Stomach (tissue), 9 donors: ENCODE measurements around the gene USHBP1. TPM values are rescaled to one million over a fixed set of nuclear protein-coding genes. Genes with fewer than 3 reads are reported as not detected.
A peak's percentile ranks its signal among the peaks of the same experiment; 100 is the strongest.

Experiments used
- DNase-seq, 2 donors: peaks; one replicate each; pipeline versions ENCODE4 v3.0.0 to v3.0.0-alpha.2; 2013 to 2019
- H3K27ac ChIP-seq, 5 donors: fragments of 200-600 bp in 4 of 5; sonication (generic) in 4 of 5; one replicate each; pipeline ENCODE4 v1.5.1; 2013 to 2019; ENCODE audit warnings: mild to moderate bottlenecking in 1 of 5, moderate library complexity in 1 of 5
- H3K27me3 ChIP-seq, 3 donors: fragments of 200-600 bp; sonication (generic); one replicate each; pipeline ENCODE4 v1.5.1; 2017 to 2019; ENCODE audit warnings: mixed run types in 1 of 3
- H3K36me3 ChIP-seq, 4 donors: fragments of 200-600 bp; sonication (generic); 1 replicate in 3 of 4; 2 replicates in 1 of 4; pipeline ENCODE4 v1.5.1; 2016 to 2019
- H3K4me1 ChIP-seq, 4 donors: fragments of 200-600 bp; sonication (generic); one replicate each; pipeline ENCODE4 v1.5.1; 2016 to 2019
- H3K4me3 ChIP-seq, 4 donors: fragments of 200-600 bp; sonication (generic) in 3 of 4; one replicate each; pipeline ENCODE4 v1.5.1; 2016 to 2019; ENCODE audit warnings: mild to moderate bottlenecking in 1 of 4
- H3K9me3 ChIP-seq, 4 donors: fragments of 200-600 bp; sonication (generic); one replicate each; pipeline ENCODE4 v1.5.1; 2016 to 2019
- CTCF ChIP-seq, 7 experiments: fragments of 450-650 bp in 4 of 7; fragments of 200-600 bp in 3 of 7; sonication (generic) in 3 of 7; IDR thresholded peaks; one replicate each; pipeline ENCODE4 v1.5.1; 2016 to 2019; ENCODE audit warnings: antibody characterized with exemption in 7 of 7, control low read depth in 2 of 7, mild to moderate bottlenecking in 1 of 7
- EP300 ChIP-seq: sonication (generic); formaldehyde crosslinking; IDR thresholded peaks from one replicate; pipeline ENCODE4 v1.6.1; 2017; ENCODE audit warnings: antibody characterized with exemption
- POLR2A ChIP-seq, 4 donors: fragments of 450-650 bp; IDR thresholded peaks; one replicate each; pipeline ENCODE4 v1.6.1; 2016; ENCODE audit warnings: antibody characterized with exemption in 4 of 4, control low read depth in 2 of 4, mild to moderate bottlenecking in 1 of 4, moderate library complexity in 1 of 4
- POLR2AphosphoS5 ChIP-seq, 3 donors: sonication (generic); formaldehyde crosslinking; IDR thresholded peaks; one replicate each; pipeline ENCODE4 v1.6.1; 2016; ENCODE audit warnings: antibody characterized with exemption in 3 of 3
- WGBS, 5 donors: extraction: QIAGEN DNeasy Blood & Tissue Kit in 3 of 5; methylation state at CpG; one replicate each; pipeline versions ENCODE4 v1.1.5 to v1.1.7; 2013 to 2018; 5-methylcytosine and 5-hydroxymethylcytosine counted together
- intact Hi-C: fragments of 100-400 bp; cut with DNase I; formaldehyde crosslinking; loops from one replicate; pipeline ENCODE4 v1.15.1; 2023; ENCODE audit warnings: low total_unique reads
- polyA plus RNA-seq, 3 donors: library from polyadenylated mRNA; stranded (reverse); fragments of 200-250 nt; gene quantifications; one replicate each; pipeline ENCODE4 v1.2.3, GENCODE V29; 2013
- total RNA-seq, 5 donors: library from RNA; depleted of rRNA; stranded (reverse); fragments of >200 nt; gene quantifications; one replicate each; pipeline versions ENCODE4 v1.1.0 to v1.2.3, GENCODE V29; 2014 to 2016
- donor health status: healthy with polysubstance abuse.
- donor health status: Bipolar disorder and iron deficiency.
- donor health status: healthy.

The USHBP1 gene
- total and polyA plus RNA-seq, 8 donors: 2.1 to 7.7 (median 3.8) TPM; not detected in 2

- intact Hi-C loops: no loop called here
- H3K36me3 ChIP-seq: peaks cover 12 to 42% (median 41%) of the 10 kb centered on the region in 4 donors
- WGBS, 5 donors: 64 to 84% (median 74%) methylated on average over 11 to 13 of the region's 13 CpGs
- H3K4me1 ChIP-seq: peaks cover 12 to 23% (median 23%) of the 10 kb centered on the region in 4 donors
- no peak for DNase-seq
- no peaks in the 10 kb centered on the region for H3K27me3 ChIP-seq
- TF ChIP-seq EP300 (no peak), POLR2A (IDR thresholded peaks at IDR 0.05) (no peak), POLR2AphosphoS5 (IDR thresholded peaks at IDR 0.05) (no peak), CTCF (IDR thresholded peaks at IDR 0.05) (no peak)
- H3K9me3 ChIP-seq: no peaks in the 10 kb centered on the region
- peak overlapping the region in 3 of 5 donors; percentile 9 to 93 (median 93) for H3K27ac ChIP-seq
- H3K4me3 ChIP-seq: no peak overlapping the region
Observed at GRCh38 chr19:17227798-17228367, 36.7 kb downstream of the USHBP1 start.

- 0 to 1% (median 1%) methylated on average over 13 to 90 of the region's 90 CpGs for WGBS, 5 donors
- Histone ChIP-seq H3K27me3 (no peaks in the 10 kb centered on the region), H3K9me3 (no peaks in the 10 kb centered on the region), H3K36me3 (peaks cover 0 to 26% (median 25%) of the 10 kb centered on the region in 4 donors), H3K4me1 (peaks cover 12 to 23% (median 21%) of the 10 kb centered on the region in 4 donors), H3K4me3 (peak within 1 kb of the TSS; percentile 57 to 74 (median 66)), H3K27ac (peak within 1 kb of the TSS; percentile 90 to 99 (median 93))
- peak; percentile 99 for DNase-seq
- no peak for TF ChIP-seq POLR2A (IDR thresholded peaks at IDR 0.05)
- TF ChIP-seq POLR2AphosphoS5 (IDR thresholded peaks at IDR 0.05): peak; percentile 32 to 81 (median 78)
- TF ChIP-seq CTCF (IDR thresholded peaks at IDR 0.05): no peak
- no peak for TF ChIP-seq EP300
- intact Hi-C loops: no loop called here
Observed at GRCh38 chr19:17226002-17226933, 38.3 kb downstream of the USHBP1 start, which contains the start of gene OCEL1. TSS of gene OCEL1 (plus strand) at chr19:17226226. CDS start at chr19:17226248, 22 bp downstream.

- H3K36me3 ChIP-seq: peaks cover 0 to 16% (median 14%) of the 10 kb centered on the region in 4 donors
- no peak overlapping the region for H3K27ac ChIP-seq
- no peak for TF ChIP-seq POLR2A (IDR thresholded peaks at IDR 0.05)
- TF ChIP-seq CTCF (IDR thresholded peaks at IDR 0.05): no peak
- no peak for TF ChIP-seq EP300
- no peak for TF ChIP-seq POLR2AphosphoS5 (IDR thresholded peaks at IDR 0.05)
- intact Hi-C loops: no loop called here
- no peaks in the 10 kb centered on the region for H3K9me3 ChIP-seq
- no peak overlapping the region for H3K4me3 ChIP-seq
- peaks cover 12 to 30% (median 24%) of the 10 kb centered on the region in 4 donors for H3K4me1 ChIP-seq
- WGBS, 5 donors: 77 to 88% (median 81%) methylated on average over 10 of the region's 10 CpGs
- no peak for DNase-seq
- H3K27me3 ChIP-seq: no peaks in the 10 kb centered on the region
Observed at GRCh38 chr19:17225053-17225452, 39.5 kb downstream of the USHBP1 start.

GRCh38 chr19:17220207-17220758 lies 44.3 kb downstream of the USHBP1 start:
- peak in 1 of 2 donors; percentile 82 for DNase-seq
- no peak for TF ChIP-seq EP300
- no peak for TF ChIP-seq POLR2AphosphoS5 (IDR thresholded peaks at IDR 0.05)
- TF ChIP-seq CTCF (IDR thresholded peaks at IDR 0.05): no peak
- TF ChIP-seq POLR2A (IDR thresholded peaks at IDR 0.05): no peak
- Histone ChIP-seq H3K27ac (peak overlapping the region in 3 of 5 donors; percentile 16 to 39 (median 34)), H3K27me3 (no peaks in the 10 kb centered on the region), H3K36me3 (peaks cover 13 to 30% (median 25%) of the 10 kb centered on the region in 4 donors), H3K4me3 (no peak overlapping the region), H3K4me1 (peaks cover 7 to 24% (median 18%) of the 10 kb centered on the region in 4 donors), H3K9me3 (no peaks in the 10 kb centered on the region)
- 31 to 42% (median 33%) methylated on average over 13 to 14 of the region's 14 CpGs for WGBS, 5 donors
- intact Hi-C loops: no loop called here
